HEK293T (cell line): ENCODE results near the gene RNF208.

Experiments used
- CTCF ChIA-PET: fragments of 350-600 bp; formaldehyde crosslinking; extraction: SDS; loops from one replicate; lab custom pipeline; 2021; ENCODE audit warnings: antibody characterized with exemption, inconsistent platforms; lab: Yijun Ruan, JAX
- POLR2A ChIA-PET: fragments of 350-600 bp; formaldehyde crosslinking; extraction: SDS; loops from one replicate; lab custom pipeline; 2020; ENCODE audit warnings: antibody characterized with exemption, inconsistent platforms; lab: Yijun Ruan, JAX
- DNase-seq: peaks from one replicate; pipeline ENCODE4 v3.0.0; 2012; ENCODE audit warnings: mixed read lengths; ENCODE audit errors: extremely low spot score
- ARNT ChIP-seq: fragments of 450-650 bp; IDR thresholded peaks from 2 replicates; pipeline ENCODE4 v1.6.1; 2017; ENCODE audit warnings: mild to moderate bottlenecking
- BHLHE40 ChIP-seq: fragments of 450-650 bp; IDR thresholded peaks from 2 replicates; pipeline ENCODE4 v1.6.1; 2016; ENCODE audit warnings: mild to moderate bottlenecking, moderate library complexity, borderline replicate concordance
- CTBP1 ChIP-seq: fragments of 450-650 bp; IDR thresholded peaks from 2 replicates; pipeline ENCODE4 v1.6.1; 2016; ENCODE audit warnings: borderline replicate concordance
- ELF4 ChIP-seq: fragments of 450-650 bp; IDR thresholded peaks from 2 replicates; pipeline ENCODE4 v1.6.1; 2017; ENCODE audit warnings: antibody characterized with exemption
- FOXA1 ChIP-seq: fragments of 450-650 bp; IDR thresholded peaks from 2 replicates; pipeline ENCODE4 v1.6.1; 2016; ENCODE audit warnings: mild to moderate bottlenecking
- FOXK2 ChIP-seq: fragments of 450-650 bp; IDR thresholded peaks from 2 replicates; pipeline ENCODE4 v1.6.1; 2016; ENCODE audit warnings: mild to moderate bottlenecking
- FOXM1 ChIP-seq: fragments of 450-650 bp; IDR thresholded peaks from 2 replicates; pipeline ENCODE4 v1.6.1; 2017; ENCODE audit warnings: mild to moderate bottlenecking, borderline replicate concordance
- HDGF ChIP-seq: fragments of 450-650 bp; IDR thresholded peaks from 2 replicates; pipeline ENCODE4 v1.6.1; 2017; ENCODE audit warnings: antibody characterized with exemption, borderline replicate concordance
- L3MBTL2 ChIP-seq: fragments of 450-650 bp; conservative IDR thresholded peaks from 2 replicates; pipeline ENCODE4 v1.6.1; 2016; ENCODE audit warnings: mild to moderate bottlenecking
- LEF1 ChIP-seq: fragments of 450-650 bp; IDR thresholded peaks from 2 replicates; pipeline ENCODE4 v1.6.1; 2017; ENCODE audit warnings: mild to moderate bottlenecking, borderline replicate concordance
- NFRKB ChIP-seq: fragments of 450-650 bp; IDR thresholded peaks from 2 replicates; pipeline ENCODE4 v1.6.1; 2016; ENCODE audit warnings: mild to moderate bottlenecking, moderate library complexity
- PKNOX1 ChIP-seq: fragments of 450-650 bp; IDR thresholded peaks from 2 replicates; pipeline ENCODE4 v1.6.1; 2016
- SP1 ChIP-seq: fragments of 450-650 bp; IDR thresholded peaks from 2 replicates; pipeline ENCODE4 v1.6.1; 2017
- SUZ12 ChIP-seq: fragments of 450-650 bp; IDR thresholded peaks from 2 replicates; pipeline ENCODE4 v1.6.1; 2016; ENCODE audit warnings: mild to moderate bottlenecking
- TARDBP ChIP-seq: fragments of 450-650 bp; IDR thresholded peaks from 2 replicates; pipeline ENCODE4 v1.6.1; 2016
- ZNF384 ChIP-seq: fragments of 450-650 bp; IDR thresholded peaks from 2 replicates; pipeline ENCODE4 v1.6.1; 2016

RNF208 gene

DNA sequence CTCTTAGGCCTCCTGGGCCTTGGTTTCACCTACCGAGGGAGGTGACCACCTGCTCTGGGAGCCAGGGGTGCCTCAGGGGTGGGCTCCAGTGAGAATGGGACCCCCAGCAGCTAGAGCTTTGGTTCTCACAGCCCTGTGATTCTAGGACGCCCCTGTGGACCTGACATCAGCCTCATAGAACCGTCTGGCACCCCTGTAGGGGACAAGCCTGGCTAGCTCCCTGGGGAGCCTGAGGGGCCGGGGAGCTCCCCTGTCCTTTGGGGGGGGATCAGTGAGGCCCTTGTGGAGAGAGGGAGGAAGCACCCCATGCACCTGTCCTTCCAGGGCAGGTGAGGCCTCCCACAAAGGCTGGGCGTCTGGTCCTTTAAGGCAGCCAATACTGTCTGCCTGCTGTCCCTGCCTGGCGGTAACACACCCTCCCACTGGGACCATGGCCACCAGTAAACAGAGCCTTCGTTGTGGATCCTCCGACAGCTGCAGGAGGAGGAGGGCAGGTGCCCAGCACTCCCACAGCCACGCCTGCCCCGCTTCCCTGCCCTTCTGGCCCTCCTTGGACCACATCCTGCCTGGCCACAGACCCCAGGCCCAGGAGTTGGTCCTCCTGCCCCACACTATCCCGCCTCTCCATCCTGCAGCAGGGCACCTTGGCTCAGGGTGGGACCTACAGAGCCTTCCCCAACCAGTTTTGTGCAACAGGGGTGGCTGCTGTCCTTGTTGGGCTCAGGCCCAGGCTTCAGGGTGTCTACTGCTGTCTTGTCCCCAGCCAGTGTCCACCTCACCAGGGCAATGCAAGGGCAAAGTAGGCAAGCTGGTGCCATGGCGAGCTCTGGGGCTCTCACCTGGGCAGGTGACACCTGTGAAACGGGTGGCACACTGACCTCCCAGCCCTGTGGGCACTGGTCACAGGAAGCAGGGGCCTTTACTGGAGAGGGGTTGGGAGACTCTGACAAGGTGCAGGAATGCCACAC is 16.0 kb upstream of the RNF208 start:
- POLR2A ChIA-PET, result interaction anchor here (1.0 to 2.3 kb wide), 6 partner anchors 12 to 108 kb away, joined by 3 to 10 read pairs (median 4); partner anchors contain the start of gene SSNA1
- CTCF ChIA-PET, result interaction anchor here (1.3 to 1.5 kb wide), 2 partner anchors 15 to 25 kb away, joined by 3 to 9 read pairs; no protein-coding TSS in a partner anchor
- DNase-seq, result no peak
- TF ChIP-seq ELF4, result no peak
- TF ChIP-seq CTBP1, result no peak
- TF ChIP-seq FOXM1, result no peak
- no peak for TF ChIP-seq PKNOX1
- no peak for TF ChIP-seq ZNF384
- TF ChIP-seq NFRKB, result no peak
- TF ChIP-seq SUZ12, result no peak
- no peak for TF ChIP-seq LEF1
- TF ChIP-seq BHLHE40, result no peak
- no peak for TF ChIP-seq FOXK2
- TF ChIP-seq HDGF, result no peak
- TF ChIP-seq ARNT, result no peak
- no peak for TF ChIP-seq TARDBP
- TF ChIP-seq FOXA1, result no peak
- TF ChIP-seq L3MBTL2, result no peak
- no peak for TF ChIP-seq SP1

- CTCF ChIA-PET, result interaction anchor here (0.6 to 1.3 kb wide), 22 partner anchors 9 to 629 kb away, joined by 3 to 9 read pairs (median 4); partner anchors contain the start of genes CYSRT1, RNF224 and SAPCD2
- POLR2A ChIA-PET, result interaction anchor here (0.7 to 2.3 kb wide), 7 partner anchors 12 to 150 kb away, joined by 3 to 10 read pairs (median 5); partner anchors contain the start of genes CYSRT1 and MAN1B1
- no peak for DNase-seq
- TF ChIP-seq TARDBP (no peak), FOXA1 (no peak), L3MBTL2 (no peak), FOXK2 (no peak), NFRKB (no peak), CTBP1 (no peak), ARNT (no peak), ELF4 (no peak), ZNF384 (no peak), LEF1 (no peak), FOXM1 (no peak), SP1 (no peak), SUZ12 (no peak), BHLHE40 (no peak), PKNOX1 (no peak), HDGF (no peak)
Observed at GRCh38 chr9:137236936-137237421, 14.9 kb upstream of the RNF208 start.

- ChIA-PET POLR2A (interaction anchor here (0.7 to 2.3 kb wide), 7 partner anchors 11 to 150 kb away, joined by 3 to 10 read pairs (median 5); partner anchors contain the start of genes CYSRT1 and MAN1B1), CTCF (interaction anchor here (0.6 to 1.3 kb wide), 20 partner anchors 9 to 475 kb away, joined by 3 to 9 read pairs (median 4); partner anchors contain the start of genes CYSRT1, RNF224 and SAPCD2)
- DNase-seq, result peak; percentile 88
- TF ChIP-seq LEF1, result 0 out of 2 replicates have a peak, but pooled peaks have one; percentile 21
- peak; percentile 32; the same call in 1 of the 2 replicates for TF ChIP-seq TARDBP
- TF ChIP-seq L3MBTL2, result no peak
- peak; percentile 79 for TF ChIP-seq FOXM1
- peak; percentile 42; the same call in 1 of the 2 replicates for TF ChIP-seq ARNT
Observed at GRCh38 chr9:137236238-137236935, 14.3 kb upstream of the RNF208 start.

- POLR2A ChIA-PET, result interaction anchor here (1.0 to 2.3 kb wide), 3 partner anchors 10 to 19 kb away, joined by 3 to 10 read pairs (median 8); partner anchors contain the start of gene CYSRT1
Observed at GRCh38 chr9:137235424-137236237, 13.6 kb upstream of the RNF208 start.

More at GRCh38 chr9:137235424-137236237, 13.6 kb upstream of the RNF208 start:
- no peak for DNase-seq
- CTCF ChIA-PET, result interaction anchor here (1.0 kb wide), 2 partner anchors 110 to 166 kb away, joined by 3 to 4 read pairs; partner anchors contain the start of gene SAPCD2
- TF ChIP-seq FOXM1 (no peak), BHLHE40 (no peak), PKNOX1 (no peak), FOXA1 (no peak)
